CD4-positive, CD25-positive, alpha-beta regulatory T cell (primary cell): ENCODE measurements around the gene TRNP1. TPM values are rescaled to one million over a fixed set of nuclear protein-coding genes. Genes with fewer than 3 reads are reported as not detected.

ENCODE experiments used
- ATAC-seq, 2 donors: fragments of 150-1000 bp; cut with Tn5 transposase; one replicate each; pipeline ENCODE4 v1.10.0; 2021; ENCODE audit warnings: low read depth in 2 of 2, moderate number of reproducible peaks in 2 of 2, moderate library complexity in 1 of 2
- DNase-seq, 3 donors: peaks; one replicate each; pipeline versions ENCODE4 v3.0.0 to v3.0.0-alpha.2; 2012 to 2022; ENCODE audit warnings: mixed read lengths in 1 of 3
- H3K27ac ChIP-seq: one replicate; pipeline ENCODE4 v1.7.0; 2013; ENCODE audit warnings: mild to moderate bottlenecking, low read length; ENCODE audit not compliant: insufficient read depth, poor library complexity, severe bottlenecking
- H3K27me3 ChIP-seq: one replicate; pipeline ENCODE4 v1.7.0; 2013; ENCODE audit warnings: low read length; ENCODE audit not compliant: control insufficient read depth, insufficient read depth
- H3K36me3 ChIP-seq: one replicate; pipeline ENCODE4 v1.7.0; 2013; ENCODE audit warnings: mild to moderate bottlenecking, low read length, moderate library complexity; ENCODE audit not compliant: control insufficient read depth, insufficient read depth
- H3K4me1 ChIP-seq: 2 replicates; pipeline ENCODE4 v1.7.0; 2013; ENCODE audit warnings: mild to moderate bottlenecking, low read length; ENCODE audit not compliant: insufficient read depth, control insufficient read depth, poor library complexity, severe bottlenecking
- H3K4me3 ChIP-seq: one replicate; pipeline ENCODE4 v1.7.0; 2013; ENCODE audit warnings: low read depth, mild to moderate bottlenecking, low read length, moderate library complexity
- H3K9me3 ChIP-seq, 2 experiments: 1 replicate in 1 of 2; 2 replicates in 1 of 2; pipeline ENCODE4 v1.7.0; 2013; ENCODE audit warnings: low read length in 2 of 2, mild to moderate bottlenecking in 1 of 2, moderate library complexity in 1 of 2; ENCODE audit not compliant: control insufficient read depth in 2 of 2
- H3K27ac Mint-ChIP-seq, 3 donors: one replicate each; pipeline ENCODE4 v1.8.0; 2020 to 2022; ENCODE audit warnings: mild to moderate bottlenecking in 3 of 3, mixed read lengths in 3 of 3, moderate library complexity in 2 of 3
- H3K27me3 Mint-ChIP-seq: one replicate; pipeline ENCODE4 v1.8.0; 2022; ENCODE audit warnings: mild to moderate bottlenecking, mixed read lengths
- H3K36me3 Mint-ChIP-seq: one replicate; pipeline ENCODE4 v1.8.0; 2020; ENCODE audit warnings: mixed read lengths
- H3K4me1 Mint-ChIP-seq, 4 donors: one replicate each; pipeline ENCODE4 v1.8.0; 2020 to 2022; ENCODE audit warnings: mixed read lengths in 4 of 4, mild to moderate bottlenecking in 1 of 4
- H3K4me3 Mint-ChIP-seq, 4 donors: one replicate each; pipeline ENCODE4 v1.8.0; 2020 to 2022; ENCODE audit warnings: mild to moderate bottlenecking in 4 of 4, mixed read lengths in 4 of 4, moderate library complexity in 3 of 4
- H3K9me3 Mint-ChIP-seq, 7 donors: one replicate each; pipeline ENCODE4 v1.8.0; 2020 to 2022; ENCODE audit warnings: mixed read lengths in 7 of 7, mild to moderate bottlenecking in 3 of 7, moderate library complexity in 2 of 7
- polyA plus RNA-seq, 4 donors: library from polyadenylated mRNA; unstranded; fragments of 300-500 nt; fragmentation: Illumina TruSeq; gene quantifications; one replicate each; pipeline ENCODE4 v1.2.3, GENCODE V29; 2021
- total RNA-seq: library from RNA; stranded (reverse); gene quantifications from one replicate; pipeline ENCODE4 v1.2.3, GENCODE V29; 2022

The TRNP1 gene
- total and polyA plus RNA-seq, 5 donors from 2014 or later: not detected

DNA sequence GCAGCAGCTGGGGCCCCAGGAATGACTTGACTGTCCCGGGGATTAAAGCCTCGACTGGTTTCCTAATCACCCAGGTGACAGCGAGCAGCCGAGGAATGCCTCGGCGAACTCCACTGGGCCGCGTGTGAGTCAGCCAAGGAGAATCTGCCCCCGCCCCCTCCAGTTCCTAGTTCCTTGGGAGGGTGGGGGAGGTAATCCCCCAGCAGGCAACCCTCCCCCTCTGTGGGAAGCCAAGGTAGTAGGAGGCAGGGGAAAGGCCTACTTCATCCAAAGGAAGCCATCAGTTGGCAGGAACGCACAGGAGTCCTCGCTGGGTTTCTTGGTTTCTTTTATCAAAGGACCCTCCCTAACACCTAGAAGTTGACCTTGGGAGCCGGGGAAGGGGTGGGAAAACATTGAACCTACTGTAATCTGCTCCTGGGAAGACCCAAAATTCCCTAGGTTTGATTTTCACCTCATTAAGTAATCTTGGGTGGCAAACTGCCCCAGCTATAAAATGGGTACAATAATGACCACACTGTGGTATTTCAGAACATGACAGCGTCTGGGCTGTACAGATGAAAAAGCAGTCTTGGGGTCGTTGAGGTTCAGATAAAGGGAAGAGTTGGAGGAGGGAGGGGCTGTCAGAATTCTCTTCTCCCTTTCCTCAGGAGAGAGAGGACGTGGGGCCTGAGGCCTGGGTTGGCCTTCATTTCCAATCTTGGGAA is 17.7 kb downstream of the TRNP1 start:
- Mint-ChIP-seq H3K27me3 (peaks cover 62% of the 10 kb centered on the region), H3K36me3 (no peaks in the 10 kb centered on the region), H3K9me3 (no peaks in the 10 kb centered on the region), H3K27ac (no peak overlapping the region), H3K4me1 (peaks cover 0 to 15% (median 4%) of the 10 kb centered on the region in 4 donors), H3K4me3 (peak overlapping the region in 2 of 4 donors; percentile 10 to 30)
- DNase-seq: no peak
- Histone ChIP-seq H3K4me3 (no peak overlapping the region), H3K27ac (no peak overlapping the region), H3K36me3 (no peaks in the 10 kb centered on the region), H3K9me3 (no peaks in the 10 kb centered on the region), H3K4me1 (peaks cover 6% of the 10 kb centered on the region), H3K27me3 (peaks cover 12% of the 10 kb centered on the region)
- no peak for ATAC-seq

DNA sequence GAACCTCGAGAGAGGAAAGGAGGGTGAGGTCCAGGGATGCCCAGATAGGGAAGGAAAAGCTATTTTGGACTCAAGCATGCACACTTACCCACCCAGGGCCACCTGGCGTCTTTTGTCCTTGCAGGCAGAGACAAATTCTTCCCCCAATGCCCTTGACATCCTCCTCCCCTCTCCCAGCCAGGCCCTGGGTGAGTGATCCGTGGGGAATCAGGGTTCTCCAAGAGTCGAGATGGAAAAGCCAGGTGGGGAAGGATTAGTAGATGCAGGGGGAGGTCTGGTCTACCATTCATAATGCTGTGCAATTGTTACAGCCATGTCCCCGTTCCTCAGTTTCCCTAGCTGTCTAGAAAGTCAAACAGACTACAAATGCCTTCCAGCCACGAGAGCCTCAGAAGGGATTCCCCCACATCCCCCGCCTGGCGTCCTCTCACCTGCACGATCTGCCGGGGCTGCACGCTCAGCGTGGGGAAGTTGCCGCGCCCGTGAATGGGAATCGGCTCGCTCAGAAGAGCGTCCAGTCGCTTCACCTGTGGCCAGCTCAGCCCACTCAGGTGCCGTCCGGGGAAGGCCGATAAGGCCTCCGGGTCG is 18.6 kb downstream of the TRNP1 start:
- Mint-ChIP-seq H3K36me3 (no peaks in the 10 kb centered on the region), H3K9me3 (no peaks in the 10 kb centered on the region), H3K4me3 (peak overlapping the region in 2 of 4 donors; percentile 11 to 30), H3K27ac (no peak overlapping the region), H3K27me3 (peaks cover 69% of the 10 kb centered on the region), H3K4me1 (peaks cover 0 to 15% (median 4%) of the 10 kb centered on the region in 4 donors)
- Histone ChIP-seq H3K27ac (no peak overlapping the region), H3K4me3 (no peak overlapping the region), H3K27me3 (peaks cover 12% of the 10 kb centered on the region), H3K9me3 (no peaks in the 10 kb centered on the region), H3K4me1 (peaks cover 6% of the 10 kb centered on the region), H3K36me3 (no peaks in the 10 kb centered on the region)
- no peak for ATAC-seq
- DNase-seq: no peak

DNA sequence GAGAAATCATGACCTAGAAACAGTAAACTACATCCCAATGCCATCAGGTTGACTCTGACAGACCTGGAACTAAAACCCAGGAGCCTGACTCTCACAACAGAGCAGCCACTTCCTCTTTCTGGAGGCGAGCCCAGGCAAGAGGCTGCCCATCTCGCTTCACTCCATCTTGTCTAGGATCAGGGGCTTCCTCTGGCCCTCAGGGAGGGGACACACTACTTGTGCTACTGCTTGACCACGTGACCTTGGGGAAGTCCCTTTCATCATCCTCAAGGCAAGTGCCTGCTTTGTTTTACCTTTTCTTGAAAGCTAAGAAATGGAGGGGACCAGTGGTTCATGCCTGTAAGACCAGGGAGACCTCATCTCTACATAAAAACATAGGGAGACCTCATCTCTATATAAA is 21.8 kb downstream of the TRNP1 start:
- no peaks in the 10 kb centered on the region for H3K9me3 ChIP-seq
- H3K36me3 ChIP-seq: no peaks in the 10 kb centered on the region
- no peak overlapping the region for H3K4me3 ChIP-seq
- peaks cover 0 to 2% (median 0%) of the 10 kb centered on the region in 7 donors for H3K9me3 Mint-ChIP-seq
- peaks cover 56% of the 10 kb centered on the region for H3K27me3 Mint-ChIP-seq
- no peak for DNase-seq
- H3K27me3 ChIP-seq: peaks cover 9% of the 10 kb centered on the region
- no peak overlapping the region for H3K27ac ChIP-seq
- H3K4me3 Mint-ChIP-seq: no peak overlapping the region
- peaks cover 0 to 15% (median 4%) of the 10 kb centered on the region in 4 donors for H3K4me1 Mint-ChIP-seq
- H3K36me3 Mint-ChIP-seq: no peaks in the 10 kb centered on the region
- no peak for ATAC-seq
- no peak overlapping the region for H3K27ac Mint-ChIP-seq
- H3K4me1 ChIP-seq: peaks cover 6% of the 10 kb centered on the region

DNA sequence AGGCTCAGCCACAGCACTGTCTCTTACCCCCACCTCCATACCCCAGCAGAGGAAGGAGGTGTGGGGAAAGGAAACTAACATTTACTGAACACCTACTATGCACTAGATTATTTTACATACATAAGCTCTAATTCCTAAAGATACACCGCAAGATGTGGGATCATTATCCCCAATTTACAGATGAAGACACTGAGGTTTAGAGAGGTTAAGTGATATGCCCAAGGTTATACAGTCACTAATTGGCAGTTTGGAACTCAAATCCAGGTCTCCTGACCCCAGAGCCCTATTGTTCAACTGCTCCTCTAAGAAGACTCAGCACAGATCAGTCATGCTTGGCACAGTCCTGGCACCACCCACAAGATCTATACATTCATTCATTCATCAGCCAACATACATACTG is 22.9 kb downstream of the TRNP1 start:
- Histone ChIP-seq H3K27me3 (peaks cover 8% of the 10 kb centered on the region), H3K9me3 (no peaks in the 10 kb centered on the region), H3K27ac (no peak overlapping the region), H3K4me1 (peaks cover 6% of the 10 kb centered on the region), H3K36me3 (no peaks in the 10 kb centered on the region), H3K4me3 (no peak overlapping the region)
- Mint-ChIP-seq H3K27ac (peak overlapping the region in 1 of 3 donors; percentile 32), H3K4me3 (no peak overlapping the region), H3K36me3 (no peaks in the 10 kb centered on the region), H3K4me1 (peaks cover 0 to 15% (median 4%) of the 10 kb centered on the region in 4 donors), H3K27me3 (peaks cover 48% of the 10 kb centered on the region), H3K9me3 (peaks cover 0 to 2% (median 0%) of the 10 kb centered on the region in 7 donors)
- ATAC-seq (no peak), DNase-seq (no peak)

DNA sequence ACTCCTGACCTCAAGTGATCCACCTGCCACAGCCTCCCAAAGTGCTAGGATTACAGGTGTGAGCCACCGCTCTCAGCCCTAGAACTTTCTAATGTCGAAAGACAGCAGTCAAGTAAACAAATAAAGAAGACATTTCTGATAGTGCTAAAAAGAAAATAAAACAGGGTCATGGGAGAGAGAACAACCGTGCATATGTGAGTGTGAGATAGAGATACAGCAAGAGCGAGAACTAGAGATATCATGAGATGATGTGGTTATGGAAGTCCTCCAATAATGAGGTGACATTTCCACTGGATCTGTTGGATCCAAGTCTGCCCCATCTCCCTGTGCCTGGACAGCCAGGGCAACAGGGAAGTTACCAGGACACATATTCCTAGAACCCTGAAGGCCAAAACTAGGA is 23.7 kb downstream of the TRNP1 start:
- H3K36me3 Mint-ChIP-seq: no peaks in the 10 kb centered on the region
- Histone ChIP-seq H3K27me3 (no peaks in the 10 kb centered on the region), H3K9me3 (no peaks in the 10 kb centered on the region), H3K27ac (no peak overlapping the region), H3K4me3 (no peak overlapping the region), H3K4me1 (peaks cover 6% of the 10 kb centered on the region), H3K36me3 (no peaks in the 10 kb centered on the region)
- H3K9me3 Mint-ChIP-seq: peaks cover 0 to 4% (median 0%) of the 10 kb centered on the region in 7 donors
- H3K4me3 Mint-ChIP-seq: no peak overlapping the region
- DNase-seq (no peak), ATAC-seq (no peak)
- H3K27me3 Mint-ChIP-seq: peaks cover 40% of the 10 kb centered on the region
- H3K27ac Mint-ChIP-seq: no peak overlapping the region
- H3K4me1 Mint-ChIP-seq: peaks cover 0 to 6% (median 5%) of the 10 kb centered on the region in 4 donors

DNA sequence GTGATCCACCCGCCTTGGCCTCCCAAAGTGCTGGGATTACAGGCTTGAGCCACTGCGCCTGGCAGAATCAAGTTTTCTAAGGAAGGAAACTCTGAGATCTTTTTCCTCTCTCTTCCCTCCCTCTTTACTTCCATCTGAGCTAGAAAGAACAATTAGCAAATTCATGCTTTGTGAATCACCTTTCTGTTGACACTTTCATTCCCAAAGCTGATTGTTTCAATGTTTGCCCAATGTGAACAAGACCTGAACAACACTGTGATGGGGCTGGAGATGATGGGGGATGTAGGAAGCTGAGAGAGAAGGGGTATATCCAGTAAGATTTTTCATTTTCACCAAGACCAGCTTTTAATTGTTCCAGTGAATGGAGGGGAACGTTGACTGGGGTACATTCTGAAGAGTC is 24.8 kb downstream of the TRNP1 start:
- ATAC-seq (no peak), DNase-seq (no peak)
- H3K27me3 ChIP-seq: no peaks in the 10 kb centered on the region
- no peak overlapping the region for H3K27ac ChIP-seq
- no peaks in the 10 kb centered on the region for H3K4me1 ChIP-seq
- H3K9me3 Mint-ChIP-seq: peaks cover 0 to 4% (median 0%) of the 10 kb centered on the region in 7 donors
- H3K9me3 ChIP-seq: no peaks in the 10 kb centered on the region
- no peak overlapping the region for H3K4me3 ChIP-seq
- no peaks in the 10 kb centered on the region for H3K36me3 Mint-ChIP-seq
- peaks cover 33% of the 10 kb centered on the region for H3K27me3 Mint-ChIP-seq
- H3K4me1 Mint-ChIP-seq: peaks cover 0 to 1% (median 0%) of the 10 kb centered on the region in 4 donors
- H3K27ac Mint-ChIP-seq: no peak overlapping the region
- no peaks in the 10 kb centered on the region for H3K36me3 ChIP-seq
- no peak overlapping the region for H3K4me3 Mint-ChIP-seq

DNA sequence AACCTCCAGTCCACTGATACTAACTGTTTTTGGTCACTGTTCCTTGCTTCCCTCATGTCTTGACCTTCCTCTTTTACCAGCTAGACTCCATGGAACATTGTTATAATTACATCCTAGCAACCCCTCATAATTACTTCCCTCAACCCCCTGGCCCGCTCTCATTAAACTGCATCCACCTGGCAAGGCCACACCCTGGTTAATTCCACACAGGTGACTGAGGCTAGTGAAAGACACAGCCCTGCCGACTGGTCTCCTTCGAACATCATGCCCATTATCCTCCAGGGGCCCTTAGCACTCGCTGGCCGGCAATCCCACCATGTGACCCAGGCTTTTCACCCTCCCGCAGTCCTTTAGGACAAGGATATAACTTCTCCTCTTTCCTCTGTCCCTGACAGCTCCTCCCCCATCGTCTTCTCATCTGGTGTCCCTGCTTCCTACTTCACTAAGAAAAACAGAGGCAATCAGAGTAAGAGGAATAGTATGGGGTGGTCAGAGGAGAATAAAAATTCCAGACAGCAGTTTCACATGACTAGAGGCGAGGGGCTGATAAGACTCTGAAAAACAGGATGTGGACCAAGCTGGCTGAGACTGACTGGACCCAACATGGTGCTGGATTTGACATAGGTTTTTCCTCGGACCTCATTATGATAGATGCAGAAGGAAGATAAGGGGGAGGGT is 28.0 kb downstream of the TRNP1 start:
- no peaks in the 10 kb centered on the region for H3K4me1 ChIP-seq
- no peak overlapping the region for H3K4me3 ChIP-seq
- H3K4me3 Mint-ChIP-seq: no peak overlapping the region
- H3K9me3 ChIP-seq: no peaks in the 10 kb centered on the region
- no peaks in the 10 kb centered on the region for H3K36me3 Mint-ChIP-seq
- H3K27ac Mint-ChIP-seq: no peak overlapping the region
- H3K27me3 ChIP-seq: no peaks in the 10 kb centered on the region
- ATAC-seq: no peak
- peaks cover 14% of the 10 kb centered on the region for H3K27me3 Mint-ChIP-seq
- H3K27ac ChIP-seq: no peak overlapping the region
- H3K9me3 Mint-ChIP-seq: peaks cover 0 to 4% (median 0%) of the 10 kb centered on the region in 7 donors
- H3K36me3 ChIP-seq: no peaks in the 10 kb centered on the region
- H3K4me1 Mint-ChIP-seq: peaks cover 0 to 1% (median 0%) of the 10 kb centered on the region in 4 donors
- DNase-seq: no peak
